GM21576 (cell line): ENCODE data around the gene CDH1.

Source experiments
- ATAC-seq: cut with Tn5 transposase; IDR thresholded peaks from one replicate; pipeline ENCODE4 v1.9.1; 2021; ENCODE audit warnings: mild to moderate bottlenecking, moderate library complexity; ENCODE audit not compliant: unreplicated experiment

Gene CDH1

GRCh38 chr16:68731637-68732036 lies 5.5 kb upstream of the CDH1 start:
- no peak for ATAC-seq

GRCh38 chr16:68732042-68732680 lies 4.9 kb upstream of the CDH1 start:
- no peak for ATAC-seq

GRCh38 chr16:68732741-68733399 lies 4.2 kb upstream of the CDH1 start:
- no peak for ATAC-seq

- ATAC-seq = no peak
Measured at GRCh38 chr16:68733570-68733969, 3.5 kb upstream of the CDH1 start.

- ATAC-seq = no peak
Measured at GRCh38 chr16:68734782-68735181, 2.3 kb upstream of the CDH1 start.

GRCh38 chr16:68736561-68736960 lies 531 bp upstream of the CDH1 start:
- no peak for ATAC-seq

GRCh38 chr16:68737730-68738629 lies 888 bp downstream of the CDH1 start:
- no peak for ATAC-seq

GRCh38 chr16:68739964-68740627 lies 3.0 kb downstream of the CDH1 start:
- ATAC-seq = no peak

DNA sequence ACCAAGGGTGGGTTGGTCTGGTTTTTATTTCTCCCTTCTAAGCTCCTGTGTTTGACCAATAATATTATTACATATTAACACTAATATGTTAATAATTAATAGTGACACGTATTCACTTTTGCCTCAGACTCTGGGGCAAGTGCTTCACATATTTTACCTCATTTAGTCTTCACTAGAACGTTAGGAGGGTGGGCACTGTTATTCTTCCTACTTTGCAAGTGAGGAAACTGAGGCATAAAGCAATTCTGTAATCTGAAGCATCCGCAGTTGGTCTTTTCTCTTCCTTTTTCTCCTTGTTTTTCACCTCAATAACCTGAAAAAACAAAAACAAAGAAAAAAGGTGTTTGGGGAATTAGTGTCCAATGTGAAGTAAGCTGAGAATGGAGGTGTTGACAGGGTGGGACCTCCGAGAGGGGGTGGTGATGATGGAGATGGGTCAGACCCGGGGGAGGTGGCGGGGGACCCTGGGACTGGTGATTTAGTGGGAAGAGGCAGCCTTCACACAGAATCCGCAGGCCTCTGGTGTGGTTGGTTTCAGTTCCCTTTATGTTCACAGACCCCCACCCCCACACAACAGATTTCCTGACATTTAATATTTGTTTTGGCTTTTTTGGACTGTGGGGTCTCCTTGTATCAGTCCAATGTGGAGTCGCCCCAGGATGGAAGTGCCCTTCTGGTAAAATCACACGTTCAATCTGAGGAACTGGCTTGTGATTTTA lies 3.7 kb downstream of the CDH1 start:
- ATAC-seq = no peak

DNA sequence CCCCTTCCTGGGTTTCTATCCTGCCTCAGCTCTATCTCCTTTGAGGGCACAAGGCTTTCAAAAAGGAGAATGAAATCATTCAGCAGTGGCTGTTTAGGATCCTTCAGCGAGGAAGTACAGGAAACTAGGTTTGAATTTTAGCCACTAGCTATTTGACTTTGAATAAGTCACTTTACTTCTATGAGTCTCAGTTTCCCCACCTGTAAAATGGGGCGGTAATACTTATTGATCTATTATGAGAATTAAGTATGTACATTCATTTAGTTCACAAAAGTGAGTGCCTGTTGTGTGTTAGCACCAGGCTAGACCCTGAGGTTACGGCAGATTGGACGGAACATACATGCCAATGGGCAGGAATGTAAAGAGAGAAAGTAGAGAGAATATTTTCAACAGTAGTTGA lies 6.6 kb downstream of the CDH1 start:
- no peak for ATAC-seq

GRCh38 chr16:68744744-68745280 lies 7.7 kb downstream of the CDH1 start:
- ATAC-seq = no peak

DNA sequence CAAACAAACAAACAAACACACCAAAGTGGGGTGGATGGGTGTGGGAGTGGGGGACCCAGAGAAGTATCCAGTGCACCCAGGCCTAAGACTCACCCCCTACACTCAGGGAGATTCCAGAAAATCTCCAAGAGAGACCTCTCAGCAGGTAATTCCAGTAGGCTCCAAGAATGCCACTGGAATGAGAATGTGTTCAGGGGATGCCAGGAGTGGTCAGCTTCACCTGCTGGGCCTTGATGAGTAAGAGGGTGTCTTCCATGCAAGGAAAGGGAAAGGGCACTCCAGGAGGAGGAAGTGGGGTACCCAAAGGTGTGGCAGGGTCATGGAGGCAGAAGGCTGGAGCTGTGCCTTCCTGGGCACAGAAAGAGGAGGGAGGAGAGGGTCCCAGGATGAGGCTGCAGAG lies 9.9 kb downstream of the CDH1 start:
- no peak for ATAC-seq

DNA sequence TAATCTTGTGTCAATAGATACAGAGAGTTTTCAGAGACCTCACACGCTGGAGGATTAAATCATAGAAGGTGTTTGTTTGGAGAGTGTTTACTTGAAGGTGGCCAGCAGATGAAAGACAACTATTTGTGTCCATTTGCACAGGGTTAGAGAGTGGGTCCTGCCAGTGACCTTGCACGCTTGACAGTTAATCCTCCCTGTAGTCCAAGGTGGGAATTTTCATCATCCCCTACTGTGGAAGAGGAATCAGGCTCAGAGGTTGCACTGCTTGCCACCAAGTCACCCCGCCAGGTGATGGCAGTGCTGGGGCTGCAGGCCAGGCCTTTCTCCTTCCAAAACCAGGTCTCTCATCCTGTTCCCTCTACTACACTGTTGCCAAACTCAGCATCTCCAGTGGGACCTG lies 12.3 kb downstream of the CDH1 start:
- ATAC-seq = no peak

DNA sequence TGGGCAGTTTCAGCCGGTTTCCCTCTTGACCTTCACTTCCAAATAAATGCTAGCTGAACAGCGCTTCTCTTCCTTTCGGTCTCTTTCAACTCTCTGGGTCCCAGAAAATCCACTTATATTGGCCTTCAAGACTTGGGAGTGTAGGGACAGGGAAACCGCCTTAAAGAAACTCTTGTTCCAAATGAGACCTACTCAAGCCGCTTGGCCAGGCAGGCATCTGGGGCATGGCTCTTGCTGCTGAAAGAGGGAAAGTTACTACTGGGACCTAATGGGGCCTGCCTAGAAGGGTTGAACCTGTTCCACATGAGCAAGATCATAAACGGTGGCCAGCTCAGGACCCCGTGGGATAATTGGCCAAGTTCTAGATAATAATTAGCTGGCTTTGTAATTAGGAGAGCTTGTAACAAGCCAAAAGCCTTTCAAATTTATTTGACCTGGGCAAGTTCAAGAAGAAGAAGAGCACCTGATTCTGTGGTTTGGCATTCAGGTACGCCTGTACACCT lies 13.2 kb downstream of the CDH1 start:
- no peak for ATAC-seq

- no peak for ATAC-seq
Measured at GRCh38 chr16:68751160-68751559, 14.1 kb downstream of the CDH1 start.

DNA sequence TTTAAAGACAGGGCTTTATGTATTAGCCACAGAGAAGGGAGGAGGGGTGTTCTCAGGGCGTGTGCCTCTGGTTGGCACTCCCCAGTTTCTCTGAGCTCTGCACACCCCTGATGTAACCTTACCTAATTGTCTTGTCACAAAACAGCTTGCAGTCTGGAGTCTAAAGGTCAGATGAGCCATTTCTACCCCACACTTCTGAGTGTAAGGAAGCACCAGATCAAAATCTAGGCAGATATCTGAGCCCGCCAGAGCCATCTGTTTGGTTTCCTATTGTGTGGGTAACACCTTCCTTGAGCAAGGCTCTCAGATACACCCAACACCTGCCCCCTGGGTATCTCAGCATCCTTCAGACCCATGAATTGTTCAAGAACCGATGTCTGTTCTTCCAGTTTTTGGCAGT lies 15.5 kb downstream of the CDH1 start:
- ATAC-seq = no peak

- no peak for ATAC-seq
Measured at GRCh38 chr16:68754084-68754792, 17.1 kb downstream of the CDH1 start.

GRCh38 chr16:68756239-68756915 lies 19.3 kb downstream of the CDH1 start:
- ATAC-seq = peak; percentile 64

- no peak for ATAC-seq
Measured at GRCh38 chr16:68757625-68757935, 20.5 kb downstream of the CDH1 start.
